Inflammatory macrophage treated with lipopolysaccharide for 4 hours (primary cell): ENCODE measurements around the gene BSX.
A peak's percentile ranks its signal among the peaks of the same experiment; 100 is the strongest.

Experiments
- DNase-seq: peaks from one replicate; pipeline ENCODE4 v3.0.0-alpha.2; 2020

The BSX gene

GRCh38 chr11:122951211-122951610 lies 30.4 kb downstream of the BSX start:
- DNase-seq, result no peak

GRCh38 chr11:122938557-122938956 lies 43.1 kb downstream of the BSX start:
- no peak for DNase-seq

GRCh38 chr11:122937983-122938382 lies 43.7 kb downstream of the BSX start:
- DNase-seq, result peak; percentile 11

- DNase-seq, result peak; percentile 32
These were observed 48.2 kb downstream of the BSX start for GRCh38 chr11:122933416-122933815.

GRCh38 chr11:122931510-122931909 lies 50.1 kb downstream of the BSX start:
- DNase-seq, result no peak
